Gastroesophageal sphincter (tissue), 3 donors: Measurements from ENCODE around the gene PCYT1B.

Experiments used
- EP300 ChIP-seq: sonication (generic); formaldehyde crosslinking; IDR thresholded peaks from one replicate; pipeline ENCODE4 v1.6.1; 2017; ENCODE audit warnings: antibody characterized with exemption, mild to moderate bottlenecking
- POLR2A ChIP-seq, 2 donors: fragments of 450-650 bp; IDR thresholded peaks; one replicate each; pipeline ENCODE4 v1.6.1; 2017; ENCODE audit warnings: antibody characterized with exemption in 2 of 2, mild to moderate bottlenecking in 2 of 2, moderate library complexity in 1 of 2
- POLR2AphosphoS5 ChIP-seq: sonication (generic); formaldehyde crosslinking; IDR thresholded peaks from one replicate; pipeline ENCODE4 v1.6.1; 2017; ENCODE audit warnings: antibody characterized with exemption
- TF ChIP-seq, protein P1 (sequence below), 4 experiments: fragments of 200-600 bp in 2 of 4; fragments of 450-650 bp in 2 of 4; sonication (generic) in 1 of 4; IDR thresholded peaks; one replicate each; pipeline ENCODE4 v1.5.1; 2017 to 2019; ENCODE audit warnings: antibody characterized with exemption in 4 of 4, mild to moderate bottlenecking in 2 of 4, moderate library complexity in 2 of 4

DNA sequence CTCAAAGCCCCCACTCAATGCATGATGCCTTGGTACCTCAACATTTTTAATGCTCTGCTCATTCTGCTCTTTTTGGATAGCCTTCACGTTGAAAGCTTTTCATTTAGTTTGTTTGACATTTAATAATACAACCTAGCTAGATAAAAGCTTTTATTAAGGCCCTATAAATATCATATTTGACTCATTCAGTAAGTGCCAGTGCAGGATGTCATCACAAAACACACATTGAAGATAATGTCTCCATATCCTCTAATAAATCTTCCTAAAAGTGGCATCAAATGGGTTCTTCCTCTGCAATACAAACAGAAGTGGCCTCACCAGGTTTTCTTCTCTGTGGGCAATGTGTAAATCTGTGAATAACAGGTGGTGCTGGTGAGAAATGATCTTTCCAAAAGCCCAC lies 12.0 kb upstream of the PCYT1B start:
- TF ChIP-seq, protein P1, sequence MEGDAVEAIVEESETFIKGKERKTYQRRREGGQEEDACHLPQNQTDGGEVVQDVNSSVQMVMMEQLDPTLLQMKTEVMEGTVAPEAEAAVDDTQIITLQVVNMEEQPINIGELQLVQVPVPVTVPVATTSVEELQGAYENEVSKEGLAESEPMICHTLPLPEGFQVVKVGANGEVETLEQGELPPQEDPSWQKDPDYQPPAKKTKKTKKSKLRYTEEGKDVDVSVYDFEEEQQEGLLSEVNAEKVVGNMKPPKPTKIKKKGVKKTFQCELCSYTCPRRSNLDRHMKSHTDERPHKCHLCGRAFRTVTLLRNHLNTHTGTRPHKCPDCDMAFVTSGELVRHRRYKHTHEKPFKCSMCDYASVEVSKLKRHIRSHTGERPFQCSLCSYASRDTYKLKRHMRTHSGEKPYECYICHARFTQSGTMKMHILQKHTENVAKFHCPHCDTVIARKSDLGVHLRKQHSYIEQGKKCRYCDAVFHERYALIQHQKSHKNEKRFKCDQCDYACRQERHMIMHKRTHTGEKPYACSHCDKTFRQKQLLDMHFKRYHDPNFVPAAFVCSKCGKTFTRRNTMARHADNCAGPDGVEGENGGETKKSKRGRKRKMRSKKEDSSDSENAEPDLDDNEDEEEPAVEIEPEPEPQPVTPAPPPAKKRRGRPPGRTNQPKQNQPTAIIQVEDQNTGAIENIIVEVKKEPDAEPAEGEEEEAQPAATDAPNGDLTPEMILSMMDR (IDR thresholded peaks at IDR 0.05): no peak
- TF ChIP-seq POLR2A (IDR thresholded peaks at IDR 0.05): no peak
- TF ChIP-seq EP300: no peak
- TF ChIP-seq POLR2AphosphoS5: no peak
